LoVo (cell line): ENCODE measurements around the gene SRRM4.

Experiments
- DNase-seq: peaks from one replicate; pipeline ENCODE4 v3.0.0-alpha.2; 2016; ENCODE audit warnings: low spot score

The SRRM4 gene

GRCh38 chr12:119202544-119202943, 221.2 kb downstream of the SRRM4 start:
- no peak for DNase-seq

GRCh38 chr12:119204131-119204530, 222.8 kb downstream of the SRRM4 start:
- DNase-seq = no peak

GRCh38 chr12:119204671-119205285, 223.4 kb downstream of the SRRM4 start:
- DNase-seq = no peak

GRCh38 chr12:119206348-119207062, 225.2 kb downstream of the SRRM4 start:
- no peak for DNase-seq

- DNase-seq = no peak
These were observed 225.8 kb downstream of the SRRM4 start for GRCh38 chr12:119207063-119207560.

GRCh38 chr12:119208626-119209061, 227.3 kb downstream of the SRRM4 start:
- DNase-seq = peak; percentile 9

GRCh38 chr12:119211884-119212283, 230.5 kb downstream of the SRRM4 start:
- DNase-seq = no peak
